GM19468 (cell line): ENCODE measurements around the gene LPIN1.
"Not testable (repeated sequence)": the region's sequence is repeated elsewhere in the genome, so short reads cannot be mapped to it uniquely, and the experiment has no call there.

ENCODE experiments used
- ATAC-seq: cut with Tn5 transposase; IDR thresholded peaks from one replicate; pipeline ENCODE4 v1.9.1; 2021; ENCODE audit warnings: mild to moderate bottlenecking, moderate library complexity, moderate number of reproducible peaks; ENCODE audit not compliant: unreplicated experiment; ENCODE audit errors: extremely low read depth

The LPIN1 gene

DNA sequence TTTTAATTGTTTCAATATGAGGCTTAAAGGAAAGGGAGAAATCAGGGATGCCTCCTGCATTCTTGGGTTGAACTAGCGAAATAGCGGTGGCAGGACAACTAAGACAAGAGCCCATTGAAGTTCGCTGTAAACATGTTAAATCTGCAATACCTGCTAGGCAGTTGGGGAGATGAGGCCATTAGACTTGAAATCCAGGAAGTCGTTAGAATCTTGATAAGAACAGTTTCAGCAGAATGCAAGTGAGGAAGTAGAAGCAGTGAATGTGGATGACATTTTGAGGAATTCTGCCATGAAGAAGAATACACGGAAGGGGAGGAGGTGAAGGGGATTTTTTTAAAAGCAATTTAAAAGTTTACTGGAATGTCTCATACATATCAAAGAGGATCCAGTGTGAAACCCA, 109.7 kb downstream of the LPIN1 start:
- ATAC-seq: no peak

DNA sequence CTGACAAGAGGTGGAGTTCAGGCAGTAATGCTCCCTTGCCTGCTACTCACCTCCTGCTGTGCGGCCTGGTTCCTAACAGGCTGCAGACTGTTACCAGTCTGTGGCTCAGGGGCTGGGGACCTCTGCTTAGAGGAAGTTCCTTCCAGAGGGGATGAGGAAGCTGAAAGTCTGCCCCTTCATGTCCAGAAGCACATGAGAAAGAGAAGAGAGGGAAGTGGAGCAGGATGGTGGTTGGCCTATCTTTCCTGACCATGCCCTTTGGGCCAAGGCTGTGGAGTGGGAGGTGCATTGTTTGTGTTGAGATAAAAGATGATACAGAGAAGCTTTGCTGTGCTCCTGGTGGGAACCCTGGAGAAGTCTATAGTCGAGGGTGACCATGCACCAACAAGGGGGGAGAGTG, 112.5 kb downstream of the LPIN1 start:
- no peak for ATAC-seq

DNA sequence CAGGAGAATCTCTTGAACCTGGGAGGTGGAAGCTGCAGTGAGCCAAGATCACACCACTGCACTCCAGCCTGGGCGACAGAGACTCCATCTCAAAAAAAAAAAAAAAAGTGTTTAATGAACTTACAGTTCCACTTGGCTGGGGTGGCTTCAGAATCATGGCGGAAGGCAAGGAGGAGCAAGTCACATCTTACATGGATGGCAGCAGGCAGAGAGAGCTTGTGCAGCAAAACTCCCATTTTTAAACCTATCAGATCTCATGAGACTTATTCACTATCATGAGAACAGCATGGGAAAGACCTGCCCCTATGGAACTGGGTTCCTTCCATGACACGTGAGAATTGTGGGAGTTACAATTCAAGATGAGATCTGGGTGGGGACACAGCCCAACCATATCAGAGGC, 113.5 kb downstream of the LPIN1 start:
- ATAC-seq: not testable (repeated sequence)

DNA sequence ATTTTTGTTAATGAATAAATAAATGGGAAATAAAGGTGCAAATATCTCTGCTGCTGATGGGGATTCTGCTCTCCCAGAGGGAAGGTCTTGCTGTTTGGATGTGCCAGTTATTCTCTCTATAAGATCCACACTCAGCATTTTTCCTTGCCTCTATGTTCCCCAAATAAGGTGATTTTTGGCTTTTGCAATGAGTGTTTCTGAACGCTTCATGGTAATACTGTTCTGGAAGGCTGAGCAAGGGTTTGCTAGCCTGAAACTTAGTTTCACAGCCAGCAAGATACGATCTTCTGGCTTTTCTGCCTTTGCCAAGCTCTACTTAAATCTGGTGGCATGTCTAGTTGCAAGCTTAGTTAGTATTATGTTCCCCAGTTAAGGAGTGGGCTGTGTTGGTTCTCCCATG, 114.6 kb downstream of the LPIN1 start:
- no peak for ATAC-seq

DNA sequence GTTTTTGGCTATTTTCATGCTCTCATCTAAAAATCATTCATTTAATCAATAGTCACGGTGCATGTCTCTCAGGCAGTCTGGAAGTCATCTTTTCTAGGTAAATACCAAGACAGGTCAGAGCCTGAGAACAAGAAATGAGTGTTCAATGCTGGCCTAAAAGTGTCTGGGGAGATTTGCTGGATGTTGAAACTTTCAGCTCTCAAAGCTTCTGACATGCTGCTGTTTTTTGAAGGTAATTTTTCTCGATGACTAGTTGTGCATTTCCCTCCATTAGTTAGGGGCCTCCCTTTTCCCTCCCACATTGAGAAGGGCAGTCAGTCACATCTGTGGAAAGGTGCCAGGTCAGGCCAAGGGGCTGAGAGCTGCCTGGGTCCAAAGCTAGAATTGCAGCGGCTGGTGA, 115.6 kb downstream of the LPIN1 start:
- ATAC-seq: peak; percentile 15

DNA sequence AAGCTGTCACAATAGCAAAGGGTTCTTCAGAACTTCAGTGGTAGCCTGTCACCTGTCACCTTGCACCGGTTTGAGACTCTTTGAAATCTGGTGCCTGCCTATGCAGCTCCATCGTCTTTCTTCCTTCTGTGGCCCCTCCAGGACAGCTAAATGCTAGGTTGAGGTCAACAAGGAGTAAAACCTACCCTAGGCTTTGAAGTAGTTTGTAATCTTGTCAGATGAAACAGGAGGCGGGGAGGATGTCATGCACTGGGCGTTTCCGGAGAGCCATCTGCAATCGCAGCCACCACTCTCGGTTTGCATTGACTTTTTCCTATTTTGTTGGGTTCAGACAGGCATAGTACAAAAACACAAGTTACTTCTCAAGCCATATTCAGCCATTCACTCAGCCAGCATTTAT, 116.7 kb downstream of the LPIN1 start:
- peak; percentile 13 for ATAC-seq

DNA sequence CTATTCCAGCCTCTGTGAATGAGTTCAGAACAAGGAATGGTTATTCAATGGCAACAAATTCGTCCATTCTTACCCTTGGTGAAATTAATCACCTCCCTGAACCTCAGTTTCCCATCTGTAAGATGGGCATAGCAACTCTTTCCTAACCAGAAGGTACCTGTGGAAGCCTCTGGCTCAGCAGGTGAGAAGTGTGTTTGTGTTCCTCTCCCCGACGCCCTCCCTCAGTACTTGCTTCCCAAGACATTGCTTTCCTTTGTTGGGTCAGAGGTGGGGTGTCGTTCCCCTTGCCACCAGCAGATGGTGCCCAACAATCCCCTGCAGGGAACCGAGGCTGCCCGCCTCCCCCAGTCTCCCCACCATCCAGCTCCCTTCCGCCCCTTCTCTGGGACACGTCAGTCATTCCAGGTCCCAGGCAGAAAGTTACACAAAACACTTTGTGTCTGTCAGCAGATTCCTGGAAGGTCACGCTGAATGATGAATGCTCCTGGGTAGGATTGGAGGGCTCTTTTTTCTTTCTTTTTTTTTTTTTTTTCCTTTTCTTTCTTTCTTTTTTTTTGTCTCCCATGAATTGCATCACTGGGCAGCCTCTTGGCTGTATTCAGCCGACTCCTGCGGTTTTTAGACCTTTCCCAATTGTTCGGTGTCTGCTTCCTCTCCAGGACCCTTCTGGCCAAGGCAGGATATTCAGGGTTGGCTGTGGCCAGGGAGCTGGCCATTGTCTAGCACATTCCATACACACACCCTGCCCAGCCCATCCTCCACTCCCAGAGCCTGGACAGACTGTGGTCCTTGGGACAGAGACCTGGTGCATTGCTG, 117.3 kb downstream of the LPIN1 start:
- peak; percentile 1 for ATAC-seq

DNA sequence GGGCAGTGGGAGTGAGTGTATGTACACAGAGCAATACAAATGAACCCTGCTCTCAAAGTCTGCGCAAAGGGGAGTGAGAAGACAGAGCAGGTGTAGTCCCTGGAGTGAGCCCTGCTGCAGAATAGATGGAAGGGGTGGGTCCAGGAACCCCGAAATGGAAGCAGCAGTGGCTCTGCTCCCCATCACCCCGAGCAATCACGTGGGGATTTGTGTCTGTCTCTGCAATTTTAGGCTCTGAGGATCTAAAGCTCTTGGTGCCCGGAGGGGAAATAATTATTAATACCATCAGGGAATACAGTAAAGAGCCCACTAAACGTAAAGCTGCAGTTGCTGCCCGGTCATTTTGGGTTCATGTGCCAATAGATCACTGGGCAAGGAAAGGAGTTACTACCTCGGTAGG, 118.3 kb downstream of the LPIN1 start:
- ATAC-seq: no peak

DNA sequence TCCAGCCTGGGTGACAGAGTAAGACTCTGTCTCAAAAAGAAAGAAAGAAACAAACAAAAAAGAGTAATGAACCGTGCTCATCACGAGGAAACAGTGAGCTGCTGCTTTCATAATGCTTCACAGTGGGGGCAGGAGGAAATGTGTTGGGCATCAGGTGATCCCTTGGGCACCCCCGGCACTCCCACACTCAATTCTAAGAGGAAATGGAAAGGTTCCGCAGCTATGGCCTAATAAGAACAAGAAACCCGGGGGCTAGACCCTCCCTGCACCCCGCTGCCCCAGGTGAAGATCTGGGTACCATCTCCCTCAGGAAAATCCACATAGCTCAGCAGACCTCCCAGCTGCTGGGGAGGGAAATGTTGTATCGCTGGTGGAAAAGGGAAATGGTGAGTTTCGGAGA, 118.9 kb downstream of the LPIN1 start:
- no peak for ATAC-seq

DNA sequence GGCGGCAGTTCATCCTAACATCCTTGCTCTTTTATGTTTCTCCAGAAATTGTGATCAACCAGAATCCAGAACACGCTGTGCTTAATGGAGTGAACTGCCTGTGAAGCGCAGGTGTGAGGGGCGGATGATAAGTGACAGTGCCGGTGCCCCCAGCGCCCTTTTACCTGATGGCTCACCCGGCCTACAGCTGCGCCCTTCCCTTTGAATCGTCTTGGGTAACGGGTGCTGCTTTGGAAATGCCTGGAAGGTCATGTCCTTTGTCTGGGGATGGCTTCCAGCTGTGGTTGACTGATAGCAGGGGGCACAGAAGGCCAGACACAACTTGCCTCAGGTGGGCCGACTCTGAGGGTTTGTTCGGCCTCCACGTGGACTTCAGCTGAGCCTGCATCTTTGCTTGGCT, 119.4 kb downstream of the LPIN1 start:
- no peak for ATAC-seq

DNA sequence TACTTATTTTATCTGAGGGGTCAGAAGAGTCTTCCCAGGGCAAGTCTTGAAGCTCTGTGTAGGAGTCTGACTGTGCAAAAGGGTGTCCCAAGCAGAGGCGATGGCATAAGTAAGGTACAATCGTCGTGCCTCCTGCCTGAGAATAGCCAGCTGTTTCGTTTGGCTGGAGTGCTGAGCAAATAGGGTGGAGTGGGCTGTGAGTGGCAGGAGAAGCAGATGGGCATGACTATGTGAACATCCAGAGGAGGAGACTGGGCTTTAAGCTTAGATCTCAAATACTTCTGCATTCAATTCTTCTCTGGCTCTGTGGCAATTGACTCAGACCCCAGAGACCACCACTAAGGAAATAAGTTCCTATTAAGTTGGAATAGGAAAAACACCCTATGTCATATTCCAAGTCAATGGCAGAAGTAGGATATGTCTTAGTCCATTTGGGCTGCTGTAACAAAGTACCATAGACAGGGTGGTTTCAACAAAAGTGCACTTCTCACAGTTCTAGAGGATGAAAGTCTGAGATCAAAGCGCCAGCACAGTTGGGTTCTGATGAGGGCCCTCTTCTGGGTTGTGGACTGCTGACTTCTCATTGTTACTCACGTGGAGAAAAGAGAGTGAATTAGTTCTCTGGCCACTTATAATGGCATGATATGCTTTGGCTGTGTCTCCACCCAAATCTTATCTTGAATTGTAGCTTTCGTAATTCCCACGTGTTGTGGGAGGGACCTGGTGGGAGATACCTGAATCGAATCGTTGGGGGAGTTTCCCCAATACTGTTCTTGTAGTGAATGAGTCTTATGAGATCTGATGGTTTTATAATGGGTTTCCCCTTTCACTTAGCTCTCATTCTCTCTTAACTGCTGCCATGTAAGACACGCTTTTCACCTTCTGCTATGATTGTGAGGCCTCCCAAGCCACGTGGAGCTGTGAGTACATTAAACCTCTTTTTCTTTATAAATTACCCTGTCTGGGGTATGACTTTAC, 120.2 kb downstream of the LPIN1 start:
- ATAC-seq: no peak

DNA sequence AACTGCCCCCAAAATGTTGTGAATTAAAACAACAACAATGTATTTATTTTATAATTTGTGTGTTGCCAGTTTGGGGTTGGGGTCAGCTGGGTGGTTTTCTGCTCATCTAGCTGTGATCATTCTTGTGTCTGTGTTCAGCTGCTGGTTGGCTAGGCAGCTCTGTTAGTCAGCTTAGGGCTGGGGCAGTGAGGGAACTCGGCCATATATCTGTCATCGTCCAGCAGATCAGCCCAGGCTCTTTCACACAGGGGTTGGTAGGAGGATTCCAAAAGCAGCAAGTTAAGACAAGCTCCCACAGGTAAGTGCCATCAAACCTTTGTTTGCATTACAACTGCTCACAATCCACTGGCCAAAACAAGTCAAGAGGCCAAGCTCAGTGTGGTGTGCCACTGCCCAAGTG, 121.5 kb downstream of the LPIN1 start:
- no peak for ATAC-seq

DNA sequence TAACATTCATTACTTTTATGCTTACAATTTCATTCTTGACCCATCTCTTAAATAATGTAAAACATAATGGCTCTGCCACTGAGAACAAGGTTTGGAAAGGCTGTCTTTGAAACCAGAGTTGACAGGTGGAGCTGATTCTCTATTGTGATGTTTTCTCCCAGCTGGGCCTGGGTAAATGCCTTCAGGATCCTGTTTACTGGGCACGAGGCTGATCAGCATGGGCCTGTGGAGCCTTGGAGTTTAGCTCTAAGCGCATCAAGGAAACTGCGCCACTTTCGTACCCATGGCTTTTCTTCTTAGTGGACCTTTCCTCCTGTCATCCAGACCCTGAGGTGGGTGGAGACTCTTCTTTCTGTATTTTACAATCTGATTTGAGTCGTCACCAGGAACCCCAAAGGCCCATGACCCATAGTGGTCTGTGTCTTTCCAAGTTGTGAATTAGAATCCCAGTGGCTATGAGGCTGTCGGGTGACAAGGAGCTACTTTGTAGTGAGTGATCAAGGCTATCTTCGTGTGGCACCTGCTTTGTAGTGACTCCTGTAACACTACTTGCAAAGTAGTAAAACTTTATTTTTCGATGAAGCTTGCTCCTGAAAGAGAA, 123.1 kb downstream of the LPIN1 start:
- ATAC-seq: no peak

DNA sequence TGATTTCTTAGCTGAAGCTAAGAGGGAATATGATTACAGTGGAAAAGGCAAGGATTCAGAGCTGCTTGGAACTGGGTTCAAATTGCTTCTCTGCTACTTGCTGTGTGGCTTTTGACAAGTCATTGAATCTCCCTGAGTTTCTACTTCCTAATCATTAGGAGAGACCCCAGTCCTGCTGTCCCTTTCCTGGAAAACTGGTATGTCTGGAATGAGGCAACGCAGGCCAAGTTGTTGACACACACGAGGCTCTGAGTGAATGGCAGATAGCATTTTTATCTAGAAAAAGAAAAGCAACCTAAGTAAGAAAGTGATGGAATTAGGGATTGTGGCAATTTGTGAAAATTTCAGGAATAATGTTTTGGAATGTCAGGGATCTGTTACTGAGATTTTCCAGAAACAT, 123.6 kb downstream of the LPIN1 start:
- ATAC-seq: no peak

DNA sequence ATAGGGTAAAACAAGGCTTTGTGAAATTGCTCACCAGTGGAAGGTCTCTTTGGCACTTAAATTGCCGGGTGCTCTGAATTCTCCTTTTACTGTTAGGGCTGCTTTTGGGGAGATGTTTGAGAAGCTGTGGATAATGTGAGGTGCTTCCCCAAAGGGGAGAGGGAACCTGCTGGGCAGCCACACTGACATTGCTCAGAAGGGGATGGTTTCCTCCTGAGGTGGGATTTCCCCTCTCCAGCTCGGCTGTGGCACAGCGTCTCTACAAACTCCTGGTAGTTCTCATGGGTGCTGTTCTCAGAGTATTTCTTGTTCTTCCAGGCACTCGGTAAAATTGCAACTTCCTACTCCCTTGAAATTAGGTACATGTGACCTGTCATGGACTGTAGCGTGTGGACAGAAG, 124.2 kb downstream of the LPIN1 start:
- ATAC-seq: no peak

DNA sequence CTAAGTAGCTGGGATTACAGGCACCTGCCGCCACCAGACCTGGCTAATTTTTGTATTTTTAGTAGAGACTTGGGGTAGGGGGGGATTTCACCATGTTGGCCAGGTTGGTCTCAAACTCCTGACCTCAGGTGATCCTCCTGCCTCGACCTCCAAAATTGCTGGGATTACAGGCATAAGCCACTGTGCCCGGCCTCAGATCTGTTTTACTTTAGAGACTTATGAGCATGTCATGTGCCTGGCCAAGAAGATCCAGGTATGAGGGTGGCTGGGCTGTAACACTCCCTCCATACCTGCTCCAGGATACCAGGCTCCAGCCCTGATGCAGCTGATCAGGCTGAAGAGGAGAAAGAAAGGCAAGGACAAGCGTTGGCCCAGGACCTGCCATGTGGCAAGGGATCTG, 125.0 kb downstream of the LPIN1 start:
- ATAC-seq: no peak

DNA sequence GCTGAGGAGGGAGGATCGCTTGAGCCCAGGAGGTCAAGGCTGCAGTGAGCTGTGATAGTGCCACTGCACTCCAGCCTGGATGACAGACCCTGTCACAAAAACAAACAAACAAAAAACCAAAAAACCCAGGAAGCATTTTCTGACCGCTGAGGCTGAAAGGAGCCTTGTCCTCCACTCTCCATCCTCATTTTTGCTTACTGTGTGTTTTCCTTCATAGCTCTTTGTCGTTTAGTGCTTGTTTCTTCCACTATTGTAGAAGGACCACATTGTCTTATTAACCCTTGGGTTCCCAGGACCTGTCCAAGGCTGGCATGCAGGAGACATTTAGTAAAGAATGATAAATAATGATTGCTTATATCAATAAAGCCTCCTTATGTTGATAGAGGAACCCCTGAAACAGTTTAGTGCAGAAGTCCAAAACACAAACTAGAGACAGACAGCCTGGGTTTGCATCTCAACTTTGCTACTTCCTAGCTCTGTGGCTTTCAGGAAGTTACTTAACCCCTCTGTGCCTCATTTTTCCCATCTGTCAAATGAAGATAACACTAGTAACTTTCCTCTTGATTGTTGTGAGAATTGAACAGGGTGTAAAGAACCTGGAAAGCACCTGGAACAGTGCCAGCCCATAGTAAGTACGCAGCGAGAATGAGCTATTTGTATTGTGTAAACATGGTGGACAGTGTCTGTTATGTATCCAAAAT, 126.0 kb downstream of the LPIN1 start:
- ATAC-seq: no peak

DNA sequence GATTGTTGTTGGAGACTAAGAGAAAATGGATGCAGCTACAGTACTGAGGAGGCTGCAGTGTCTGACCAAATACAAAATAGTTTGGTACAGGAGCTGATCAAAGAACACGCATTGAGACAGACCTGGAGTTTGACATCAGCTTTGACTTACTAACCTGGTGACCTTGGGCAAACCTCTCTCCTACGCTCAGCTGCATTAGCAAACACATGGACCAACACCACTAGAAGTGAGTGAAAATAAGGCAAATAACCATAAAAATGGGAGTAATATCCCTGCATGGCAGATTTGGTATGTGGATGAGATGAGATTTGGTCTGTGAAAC, 126.5 kb downstream of the LPIN1 start:
- no peak for ATAC-seq

DNA sequence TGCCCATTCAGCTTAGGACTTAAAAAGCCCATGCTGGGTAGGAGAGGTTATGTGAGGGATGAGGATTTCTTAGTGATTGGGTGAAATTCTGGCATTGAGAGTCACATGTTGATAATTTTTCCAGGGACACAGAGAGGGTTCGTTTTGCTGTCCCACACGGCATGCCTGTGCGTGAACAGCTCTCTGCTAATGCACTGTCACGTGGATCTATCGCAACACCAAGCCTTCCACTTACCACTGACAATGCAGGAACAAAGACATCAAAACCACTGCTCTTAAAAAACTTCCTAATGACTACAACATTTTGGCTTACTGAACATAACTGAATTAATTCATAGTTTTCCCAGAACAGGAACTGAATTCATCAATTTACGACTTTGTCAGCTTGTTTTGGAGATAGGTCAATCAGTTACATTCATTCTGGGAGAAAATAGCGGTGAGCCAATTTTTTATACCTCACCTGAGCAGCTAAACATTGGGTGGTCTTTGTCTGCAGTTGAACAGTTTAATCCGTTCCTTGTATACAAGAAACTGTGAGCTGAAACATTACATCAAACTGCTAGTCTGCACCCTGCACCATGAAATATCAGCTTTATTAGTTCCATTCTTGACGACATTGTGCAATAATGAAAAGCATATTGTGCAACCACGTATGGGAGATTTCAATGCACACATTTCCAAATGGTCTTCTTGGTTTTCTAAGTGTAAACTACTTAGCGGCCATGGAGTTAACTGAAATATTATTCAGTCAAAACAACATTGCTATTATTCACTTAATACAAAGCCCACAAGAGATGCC, 127.1 kb downstream of the LPIN1 start:
- ATAC-seq: no peak

DNA sequence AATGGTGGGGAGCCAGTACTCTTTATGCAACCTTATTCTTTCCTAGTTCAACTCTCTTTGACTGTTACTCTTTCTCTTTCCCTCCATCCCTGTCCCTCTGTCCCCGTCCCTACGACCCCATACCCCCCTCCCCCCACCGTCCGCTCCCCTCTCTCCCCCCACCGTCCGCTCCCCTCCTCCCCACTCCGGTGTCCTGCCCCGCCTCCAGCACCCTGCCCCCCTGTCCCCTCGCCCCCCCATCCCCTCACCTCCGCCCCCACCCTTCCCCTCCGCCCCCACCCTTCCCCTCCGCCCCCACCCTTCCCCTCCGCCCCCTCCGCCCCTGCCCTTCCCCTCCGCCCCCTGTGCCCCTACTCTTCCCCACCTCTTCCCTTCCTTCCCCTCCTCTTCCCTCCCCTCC, 128.4 kb downstream of the LPIN1 start:
- ATAC-seq: no peak
